VCaP (cell line): ENCODE results near the gene KCNJ6.

Experiments used
- H3K27ac ChIP-seq: fragments of 450-650 bp; 2 replicates; pipeline ENCODE4 v1.5.1; 2017
- TF ChIP-seq, protein P1 (sequence below): fragments of 450-650 bp; conservative IDR thresholded peaks from 2 replicates; pipeline ENCODE4 v1.5.1; 2017; ENCODE audit warnings: mild to moderate bottlenecking, moderate library complexity

Gene KCNJ6

DNA sequence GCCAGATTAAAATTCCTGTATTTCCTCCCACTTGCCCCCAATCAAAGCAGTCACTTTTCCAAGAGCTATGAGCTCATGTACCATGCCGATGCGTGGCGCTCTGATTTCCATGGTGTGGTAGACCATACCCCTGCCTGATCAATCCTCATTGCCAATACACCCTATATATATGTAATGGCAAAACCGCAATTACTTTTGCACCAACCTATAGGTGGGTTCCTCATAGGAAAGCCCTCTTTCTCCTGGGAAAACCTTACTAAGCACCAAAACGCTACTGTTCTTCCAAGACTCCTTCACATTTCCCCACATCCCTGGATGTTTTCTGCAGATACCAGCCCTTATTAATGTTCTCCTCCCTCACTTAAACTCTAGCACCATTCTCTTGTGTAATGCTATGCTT lies 11.0 kb downstream of the KCNJ6 start:
- TF ChIP-seq, protein P1, sequence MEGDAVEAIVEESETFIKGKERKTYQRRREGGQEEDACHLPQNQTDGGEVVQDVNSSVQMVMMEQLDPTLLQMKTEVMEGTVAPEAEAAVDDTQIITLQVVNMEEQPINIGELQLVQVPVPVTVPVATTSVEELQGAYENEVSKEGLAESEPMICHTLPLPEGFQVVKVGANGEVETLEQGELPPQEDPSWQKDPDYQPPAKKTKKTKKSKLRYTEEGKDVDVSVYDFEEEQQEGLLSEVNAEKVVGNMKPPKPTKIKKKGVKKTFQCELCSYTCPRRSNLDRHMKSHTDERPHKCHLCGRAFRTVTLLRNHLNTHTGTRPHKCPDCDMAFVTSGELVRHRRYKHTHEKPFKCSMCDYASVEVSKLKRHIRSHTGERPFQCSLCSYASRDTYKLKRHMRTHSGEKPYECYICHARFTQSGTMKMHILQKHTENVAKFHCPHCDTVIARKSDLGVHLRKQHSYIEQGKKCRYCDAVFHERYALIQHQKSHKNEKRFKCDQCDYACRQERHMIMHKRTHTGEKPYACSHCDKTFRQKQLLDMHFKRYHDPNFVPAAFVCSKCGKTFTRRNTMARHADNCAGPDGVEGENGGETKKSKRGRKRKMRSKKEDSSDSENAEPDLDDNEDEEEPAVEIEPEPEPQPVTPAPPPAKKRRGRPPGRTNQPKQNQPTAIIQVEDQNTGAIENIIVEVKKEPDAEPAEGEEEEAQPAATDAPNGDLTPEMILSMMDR = no peak
- no peak overlapping the region for H3K27ac ChIP-seq

DNA sequence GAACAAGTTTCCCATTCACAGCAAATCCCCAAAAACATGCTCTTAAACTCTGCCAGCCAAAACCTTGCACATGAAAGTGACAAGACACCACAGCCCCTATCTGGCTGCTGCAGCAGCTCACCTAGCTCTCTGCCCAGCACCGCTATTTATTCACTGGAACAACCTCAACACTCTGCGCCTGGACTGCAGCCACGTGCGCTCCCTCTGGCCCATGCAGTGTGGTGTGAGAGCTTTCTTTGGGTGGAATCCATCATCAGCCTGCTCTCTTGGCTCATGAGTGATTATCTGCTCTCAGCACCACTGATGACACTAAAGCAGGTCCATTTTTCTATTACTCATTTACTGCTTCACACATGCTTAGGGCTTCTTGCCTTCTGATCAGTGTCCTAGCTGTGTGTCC lies 11.4 kb downstream of the KCNJ6 start:
- no peak overlapping the region for H3K27ac ChIP-seq
- TF ChIP-seq, protein P1 = no peak

DNA sequence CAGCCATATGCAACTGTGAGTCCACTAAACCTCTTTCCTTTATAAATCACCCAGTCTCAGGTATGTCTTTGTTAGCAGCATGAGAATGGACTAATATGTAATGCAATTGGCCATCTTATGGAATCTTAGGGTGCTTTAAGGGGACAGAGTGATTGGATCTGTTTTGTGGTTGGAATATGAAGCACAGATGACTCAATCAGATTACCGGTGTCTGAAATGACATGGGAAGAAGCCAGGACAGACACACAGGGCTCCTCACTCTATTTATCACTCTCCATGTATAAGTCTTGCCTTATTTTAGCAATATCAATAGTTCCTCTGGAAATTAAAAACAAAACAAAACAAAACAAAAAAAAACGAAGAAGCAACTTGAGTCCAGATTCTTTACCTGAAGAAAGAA lies 12.9 kb downstream of the KCNJ6 start:
- TF ChIP-seq, protein P1 = no peak

DNA sequence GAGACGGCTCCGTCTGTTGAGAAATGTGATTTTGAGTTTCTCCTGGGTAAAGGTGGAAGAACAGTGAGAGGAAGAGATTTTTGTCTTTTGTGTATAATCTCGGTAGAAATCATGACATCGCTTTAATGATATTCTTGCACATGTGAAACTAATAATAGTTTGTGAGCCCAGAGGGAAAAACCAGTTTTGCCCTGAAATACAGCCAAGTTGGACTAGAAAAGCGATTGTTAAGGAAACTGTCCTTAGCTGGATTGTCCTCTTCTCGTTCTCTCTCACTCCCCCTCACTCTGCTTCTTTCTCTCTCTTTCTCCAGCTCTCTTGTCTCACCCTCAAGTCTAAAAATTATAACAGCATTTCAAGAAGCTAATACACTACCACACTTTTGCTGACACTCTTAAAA lies 17.1 kb downstream of the KCNJ6 start:
- peak overlapping the region; percentile 17 for H3K27ac ChIP-seq
- TF ChIP-seq, protein P1 = no peak

More for the DNA sequence above, 12.9 kb downstream of the KCNJ6 start:
- H3K27ac ChIP-seq = no peak overlapping the region

DNA sequence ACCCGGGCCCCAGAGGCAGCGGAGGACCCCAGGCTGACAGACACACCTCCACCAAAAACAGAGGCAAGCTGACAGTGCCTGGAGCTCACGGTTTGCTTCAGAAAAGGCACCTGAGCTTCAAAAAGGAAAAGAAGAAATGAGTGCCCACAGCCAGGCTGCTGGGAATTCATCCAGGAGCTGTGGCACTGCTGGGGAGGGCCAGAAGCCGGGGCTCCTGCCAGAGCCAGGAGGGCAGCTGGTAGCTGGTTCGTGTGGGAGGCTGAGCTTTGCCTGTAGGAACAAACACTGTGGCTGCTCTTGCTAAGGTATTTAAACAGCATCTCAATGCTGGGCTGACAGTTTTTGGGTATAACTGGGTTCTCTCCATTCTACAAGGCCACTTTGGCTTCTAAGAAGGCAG lies 19.5 kb downstream of the KCNJ6 start:
- TF ChIP-seq, protein P1 = no peak
- H3K27ac ChIP-seq = no peak overlapping the region

DNA sequence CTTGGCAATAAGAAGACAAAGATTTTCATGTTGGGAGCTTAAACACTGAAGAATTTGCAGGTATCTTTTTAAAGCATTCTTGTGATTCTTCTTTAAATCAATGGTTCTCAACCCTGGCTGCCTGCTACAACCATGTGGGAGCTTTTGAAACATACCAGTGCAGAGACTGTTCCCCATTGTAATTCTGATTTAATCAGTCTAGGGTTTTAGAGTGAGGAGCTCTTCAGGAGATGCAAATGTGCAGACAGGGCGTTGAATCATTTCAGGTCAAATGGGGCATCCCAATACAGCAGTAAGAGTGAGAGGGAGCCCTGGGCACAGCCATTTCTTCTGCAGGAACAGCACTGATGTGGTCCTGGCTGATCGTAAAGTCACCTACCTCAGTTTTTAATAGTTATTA lies 24.3 kb downstream of the KCNJ6 start:
- no peak overlapping the region for H3K27ac ChIP-seq

DNA sequence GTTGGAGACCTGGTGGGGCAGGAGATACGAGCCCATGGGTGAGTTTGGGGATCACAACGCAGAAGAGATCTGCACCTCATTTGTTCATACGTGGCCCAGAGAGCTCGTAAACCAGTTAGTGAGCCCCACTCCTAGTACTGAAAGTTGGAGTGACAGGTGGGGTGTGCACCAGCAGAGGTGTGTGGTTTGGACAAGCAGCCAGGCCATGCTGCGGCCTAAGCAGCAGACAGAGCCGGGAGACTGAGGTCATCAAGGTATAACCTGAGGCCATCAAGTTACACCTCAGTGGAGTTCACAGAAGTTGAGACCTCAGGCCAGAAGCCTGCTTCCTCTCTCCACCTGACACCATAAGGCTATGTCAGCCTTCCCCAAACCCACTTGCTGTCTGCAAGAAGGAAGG lies 27.6 kb downstream of the KCNJ6 start:
- TF ChIP-seq, protein P1 = no peak
- H3K27ac ChIP-seq = no peak overlapping the region

More for the DNA sequence above, 24.3 kb downstream of the KCNJ6 start:
- TF ChIP-seq, protein P1 = no peak
